ENCODE data around the gene BPIFB2.

BPIFB2 gene

GRCh38 chr20:32963176-32963575, 44.3 kb upstream of the BPIFB2 start:
- TF ChIP-seq ZFX (IDR thresholded peaks at IDR 0.05), result no peak
- TF ChIP-seq, protein P1, sequence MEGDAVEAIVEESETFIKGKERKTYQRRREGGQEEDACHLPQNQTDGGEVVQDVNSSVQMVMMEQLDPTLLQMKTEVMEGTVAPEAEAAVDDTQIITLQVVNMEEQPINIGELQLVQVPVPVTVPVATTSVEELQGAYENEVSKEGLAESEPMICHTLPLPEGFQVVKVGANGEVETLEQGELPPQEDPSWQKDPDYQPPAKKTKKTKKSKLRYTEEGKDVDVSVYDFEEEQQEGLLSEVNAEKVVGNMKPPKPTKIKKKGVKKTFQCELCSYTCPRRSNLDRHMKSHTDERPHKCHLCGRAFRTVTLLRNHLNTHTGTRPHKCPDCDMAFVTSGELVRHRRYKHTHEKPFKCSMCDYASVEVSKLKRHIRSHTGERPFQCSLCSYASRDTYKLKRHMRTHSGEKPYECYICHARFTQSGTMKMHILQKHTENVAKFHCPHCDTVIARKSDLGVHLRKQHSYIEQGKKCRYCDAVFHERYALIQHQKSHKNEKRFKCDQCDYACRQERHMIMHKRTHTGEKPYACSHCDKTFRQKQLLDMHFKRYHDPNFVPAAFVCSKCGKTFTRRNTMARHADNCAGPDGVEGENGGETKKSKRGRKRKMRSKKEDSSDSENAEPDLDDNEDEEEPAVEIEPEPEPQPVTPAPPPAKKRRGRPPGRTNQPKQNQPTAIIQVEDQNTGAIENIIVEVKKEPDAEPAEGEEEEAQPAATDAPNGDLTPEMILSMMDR (conservative IDR thresholded peaks at IDR 0.05), result no peak
- no peak overlapping the region for H3K27ac ChIP-seq

DNA sequence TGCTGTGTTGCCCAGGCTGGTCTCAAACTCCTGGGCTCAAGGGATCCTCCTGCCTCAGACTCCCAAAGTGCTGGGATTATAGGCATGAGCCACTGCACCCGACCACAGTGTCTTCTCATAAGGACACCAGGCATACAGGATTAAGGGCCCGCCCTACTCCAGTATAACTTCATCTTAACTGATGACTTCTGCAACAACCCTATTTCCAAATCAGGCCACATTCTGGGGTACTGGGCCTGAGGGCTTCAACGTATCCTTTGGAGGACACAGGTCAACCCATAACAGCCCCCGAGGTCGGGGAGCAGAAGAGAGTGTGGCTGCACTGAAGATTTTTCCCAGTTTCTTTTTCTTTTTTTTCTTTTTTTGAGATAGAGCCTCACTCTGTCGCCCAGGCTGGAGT, 42.9 kb upstream of the BPIFB2 start:
- TF ChIP-seq, protein P1 (conservative IDR thresholded peaks at IDR 0.05), result no peak
- no peak for TF ChIP-seq ZFX (IDR thresholded peaks at IDR 0.05)
- no peak overlapping the region for H3K27ac ChIP-seq

- TF ChIP-seq, protein P1 (conservative IDR thresholded peaks at IDR 0.05), result no peak
- TF ChIP-seq ZFX (IDR thresholded peaks at IDR 0.05), result no peak
- no peak overlapping the region for H3K27ac ChIP-seq
Observed at GRCh38 chr20:32965115-32965514, 42.4 kb upstream of the BPIFB2 start.

GRCh38 chr20:32965581-32966373, 41.7 kb upstream of the BPIFB2 start:
- no peak overlapping the region for H3K27ac ChIP-seq
- no peak for TF ChIP-seq ZFX (IDR thresholded peaks at IDR 0.05)
- TF ChIP-seq, protein P1 (conservative IDR thresholded peaks at IDR 0.05), result no peak

GRCh38 chr20:32966382-32966781, 41.1 kb upstream of the BPIFB2 start:
- TF ChIP-seq, protein P1 (conservative IDR thresholded peaks at IDR 0.05), result no peak
- TF ChIP-seq ZFX (IDR thresholded peaks at IDR 0.05), result no peak
- no peak overlapping the region for H3K27ac ChIP-seq

DNA sequence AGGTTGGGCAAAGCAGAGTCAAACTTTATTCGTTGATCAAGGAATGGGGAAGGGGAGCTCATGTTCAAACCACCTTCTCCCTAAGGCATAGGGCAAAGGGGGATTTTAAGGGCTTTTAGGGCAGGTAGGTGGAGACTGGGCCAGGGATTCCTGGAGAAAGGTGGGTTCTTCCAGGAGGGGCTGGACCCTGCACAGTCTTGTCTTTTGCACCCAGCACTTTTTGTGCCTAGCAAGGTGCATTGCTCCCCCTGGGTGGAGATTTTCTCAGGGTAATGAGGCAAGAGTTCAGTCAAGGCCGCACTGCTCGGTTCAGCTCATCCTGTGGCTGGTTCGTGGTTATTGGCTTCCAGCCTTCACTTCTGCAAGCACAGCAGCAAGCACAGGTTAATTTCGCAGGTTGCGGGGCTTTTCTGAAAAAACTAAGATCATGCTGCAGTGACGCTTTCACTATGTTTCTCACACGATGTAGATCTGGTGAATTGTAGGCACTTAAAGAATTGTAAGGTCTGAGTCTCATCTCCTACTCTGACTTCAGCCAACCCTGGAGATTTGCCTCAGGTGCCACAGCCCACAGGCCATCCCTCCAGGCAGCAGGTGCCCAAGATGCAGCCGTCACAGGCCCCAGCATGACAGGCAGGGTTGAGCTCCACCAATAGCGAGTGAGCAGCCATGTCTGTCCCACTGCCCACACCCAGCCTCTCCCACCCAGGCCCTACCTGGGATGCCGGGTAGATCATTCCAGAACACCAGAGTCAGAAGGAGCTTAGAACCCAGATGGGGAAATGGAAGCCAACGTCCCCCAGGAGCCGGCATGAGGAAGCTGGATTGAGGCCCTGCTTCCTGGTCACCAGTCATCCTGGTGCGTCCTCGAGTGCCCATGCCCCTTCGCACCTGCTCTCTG, 40.4 kb upstream of the BPIFB2 start:
- no peak for TF ChIP-seq ZFX (IDR thresholded peaks at IDR 0.05)
- TF ChIP-seq, protein P1 (conservative IDR thresholded peaks at IDR 0.05), result no peak
- no peak overlapping the region for H3K27ac ChIP-seq

DNA sequence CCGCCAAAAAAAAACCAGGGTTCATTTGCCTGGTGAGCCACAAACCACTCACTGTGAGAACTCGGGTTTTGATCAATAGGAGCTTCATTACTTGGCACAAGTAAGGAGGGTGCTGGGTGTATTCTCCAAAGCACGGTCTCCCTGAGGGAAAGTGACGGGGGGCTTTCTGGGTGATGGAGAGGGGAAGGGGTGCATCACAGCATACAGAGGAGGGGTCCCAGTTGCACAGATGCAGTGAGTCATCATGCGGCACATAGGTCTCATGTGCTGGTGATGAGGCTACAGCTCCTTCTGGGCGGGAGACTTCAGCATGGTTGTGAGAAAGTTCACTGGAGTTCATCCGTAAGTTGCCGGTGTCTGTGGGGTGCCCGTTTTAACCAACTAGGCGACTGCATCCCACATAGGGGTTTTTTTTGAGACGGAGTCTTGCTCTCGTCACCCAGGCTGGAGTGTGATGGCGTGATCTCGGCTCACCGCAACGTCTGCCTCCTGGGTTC, 39.5 kb upstream of the BPIFB2 start:
- TF ChIP-seq, protein P1 (conservative IDR thresholded peaks at IDR 0.05), result no peak
- TF ChIP-seq ZFX (IDR thresholded peaks at IDR 0.05), result no peak

More for the DNA sequence above, 39.5 kb upstream of the BPIFB2 start:
- no peak overlapping the region for H3K27ac ChIP-seq

Measured in C4-2B (cell line).